ENCODE results near the gene TRAPPC3. TPM values are rescaled to one million over a fixed set of nuclear protein-coding genes. Genes with fewer than 3 reads are reported as not detected.
A peak's percentile ranks its signal among the peaks of the same experiment; 100 is the strongest.

Gene TRAPPC3
- total RNA-seq, 1 donor, result 80.8 TPM

DNA sequence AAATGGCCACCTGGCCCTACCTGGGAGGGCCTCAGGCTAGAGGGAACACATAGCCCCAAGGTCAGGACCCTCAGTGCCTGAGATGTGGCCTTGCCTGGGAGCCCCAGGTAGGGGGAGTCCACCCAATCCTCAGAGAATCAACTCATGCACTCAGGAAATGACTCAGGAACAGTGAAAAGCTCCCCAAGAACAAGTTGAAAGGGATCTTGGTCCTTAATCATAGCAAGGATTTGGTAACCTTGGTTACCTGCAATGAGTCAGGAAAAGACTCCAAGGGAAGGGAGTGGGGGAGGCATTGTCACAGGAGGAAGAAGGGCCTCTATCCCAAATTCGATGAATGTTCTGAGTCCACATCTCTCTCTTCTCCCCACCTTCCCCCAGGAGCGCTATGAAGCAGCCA, 23.7 kb upstream of the TRAPPC3 start:
- H3K4me3 ChIP-seq (ENCODE audit: low read depth, low read length), result no peak overlapping the region
- DNase-seq (ENCODE audit: low read depth), result peak; percentile 74
- TF ChIP-seq, protein P1, sequence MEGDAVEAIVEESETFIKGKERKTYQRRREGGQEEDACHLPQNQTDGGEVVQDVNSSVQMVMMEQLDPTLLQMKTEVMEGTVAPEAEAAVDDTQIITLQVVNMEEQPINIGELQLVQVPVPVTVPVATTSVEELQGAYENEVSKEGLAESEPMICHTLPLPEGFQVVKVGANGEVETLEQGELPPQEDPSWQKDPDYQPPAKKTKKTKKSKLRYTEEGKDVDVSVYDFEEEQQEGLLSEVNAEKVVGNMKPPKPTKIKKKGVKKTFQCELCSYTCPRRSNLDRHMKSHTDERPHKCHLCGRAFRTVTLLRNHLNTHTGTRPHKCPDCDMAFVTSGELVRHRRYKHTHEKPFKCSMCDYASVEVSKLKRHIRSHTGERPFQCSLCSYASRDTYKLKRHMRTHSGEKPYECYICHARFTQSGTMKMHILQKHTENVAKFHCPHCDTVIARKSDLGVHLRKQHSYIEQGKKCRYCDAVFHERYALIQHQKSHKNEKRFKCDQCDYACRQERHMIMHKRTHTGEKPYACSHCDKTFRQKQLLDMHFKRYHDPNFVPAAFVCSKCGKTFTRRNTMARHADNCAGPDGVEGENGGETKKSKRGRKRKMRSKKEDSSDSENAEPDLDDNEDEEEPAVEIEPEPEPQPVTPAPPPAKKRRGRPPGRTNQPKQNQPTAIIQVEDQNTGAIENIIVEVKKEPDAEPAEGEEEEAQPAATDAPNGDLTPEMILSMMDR (IDR thresholded peaks at IDR 0.05; ENCODE audit: insufficient read depth, low read length), result no peak

GRCh38 chr1:36172017-36172747, 22.9 kb upstream of the TRAPPC3 start:
- DNase-seq (ENCODE audit: low read depth), result no peak

GRCh38 chr1:36170643-36171412, 21.5 kb upstream of the TRAPPC3 start:
- DNase-seq (ENCODE audit: low read depth), result no peak
- no peak overlapping the region for H3K4me3 ChIP-seq (ENCODE audit: low read depth, low read length)
- TF ChIP-seq, protein P1 (IDR thresholded peaks at IDR 0.05; ENCODE audit: insufficient read depth, low read length), result no peak

More at GRCh38 chr1:36172017-36172747, 22.9 kb upstream of the TRAPPC3 start:
- no peak overlapping the region for H3K4me3 ChIP-seq (ENCODE audit: low read depth, low read length)
- TF ChIP-seq, protein P1 (IDR thresholded peaks at IDR 0.05; ENCODE audit: insufficient read depth, low read length), result no peak

GRCh38 chr1:36168514-36168913, 19.2 kb upstream of the TRAPPC3 start:
- TF ChIP-seq, protein P1 (IDR thresholded peaks at IDR 0.05; ENCODE audit: insufficient read depth, low read length), result no peak
- peak; percentile 39 for DNase-seq (ENCODE audit: low read depth)
- no peak overlapping the region for H3K4me3 ChIP-seq (ENCODE audit: low read depth, low read length)

DNA sequence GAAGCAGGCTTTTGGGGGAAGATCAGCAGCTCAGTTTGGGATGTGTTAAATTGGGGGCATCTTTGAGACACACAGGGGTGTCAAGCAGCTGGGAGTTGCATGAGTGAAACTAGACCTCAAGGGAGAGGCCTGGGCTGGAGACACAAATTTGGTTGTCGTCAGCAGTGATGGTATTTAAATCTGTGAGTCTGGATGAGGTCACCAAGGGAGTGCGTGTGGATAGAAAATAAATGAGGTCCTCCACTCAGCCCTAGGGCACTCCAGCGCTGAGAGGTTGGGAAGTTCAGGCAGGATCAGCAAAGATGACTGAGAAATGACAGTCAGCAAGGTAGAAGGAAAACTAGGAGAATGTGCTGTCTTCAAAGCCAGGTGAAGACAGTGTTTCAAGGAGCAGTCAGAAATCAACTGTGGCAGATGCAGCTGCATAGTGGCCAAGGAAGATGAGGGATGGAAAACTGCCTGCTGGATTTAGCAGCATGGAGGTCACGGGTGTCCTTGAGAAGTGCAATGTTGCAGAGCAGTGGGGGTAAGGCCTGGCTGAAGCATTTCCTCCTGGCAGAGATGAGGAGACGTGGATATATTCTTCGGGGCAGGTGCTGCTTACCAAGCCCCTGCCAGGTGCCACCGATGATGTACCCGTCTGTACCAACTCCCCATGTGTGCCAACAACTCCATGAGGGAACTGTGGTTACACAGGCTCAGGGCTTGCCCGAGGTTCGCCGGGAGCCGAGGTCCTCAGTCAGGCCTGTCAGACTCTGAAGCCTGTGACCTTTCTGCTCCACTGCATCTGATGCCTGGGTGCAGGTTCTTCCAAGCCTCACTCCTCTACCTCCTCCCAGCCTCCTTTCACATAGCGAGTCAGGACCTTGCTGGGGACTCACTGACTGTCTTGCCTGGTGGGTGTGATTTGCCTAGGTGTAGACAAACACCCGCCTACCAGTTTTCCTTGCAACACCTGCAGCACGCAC, 17.9 kb upstream of the TRAPPC3 start:
- no peak overlapping the region for H3K4me3 ChIP-seq (ENCODE audit: low read depth, low read length)
- DNase-seq (ENCODE audit: low read depth), result peak; percentile 56
- TF ChIP-seq, protein P1 (IDR thresholded peaks at IDR 0.05; ENCODE audit: insufficient read depth, low read length), result no peak

GRCh38 chr1:36166136-36166535, 16.9 kb upstream of the TRAPPC3 start:
- DNase-seq (ENCODE audit: low read depth), result no peak
- TF ChIP-seq, protein P1 (IDR thresholded peaks at IDR 0.05; ENCODE audit: insufficient read depth, low read length), result no peak
- H3K4me3 ChIP-seq (ENCODE audit: low read depth, low read length), result no peak overlapping the region

All from fibroblast of the aortic adventitia (primary cell).